Measurements from ENCODE around the gene SH2D1B. TPM values are rescaled to one million over a fixed set of nuclear protein-coding genes. Genes with fewer than 3 reads are reported as not detected.
"Not testable (repeated sequence)": the region's sequence is repeated elsewhere in the genome, so short reads cannot be mapped to it uniquely, and the experiment has no call there.

SH2D1B gene
- total RNA-seq, 2 donors from 2014 or later, result not detected

DNA sequence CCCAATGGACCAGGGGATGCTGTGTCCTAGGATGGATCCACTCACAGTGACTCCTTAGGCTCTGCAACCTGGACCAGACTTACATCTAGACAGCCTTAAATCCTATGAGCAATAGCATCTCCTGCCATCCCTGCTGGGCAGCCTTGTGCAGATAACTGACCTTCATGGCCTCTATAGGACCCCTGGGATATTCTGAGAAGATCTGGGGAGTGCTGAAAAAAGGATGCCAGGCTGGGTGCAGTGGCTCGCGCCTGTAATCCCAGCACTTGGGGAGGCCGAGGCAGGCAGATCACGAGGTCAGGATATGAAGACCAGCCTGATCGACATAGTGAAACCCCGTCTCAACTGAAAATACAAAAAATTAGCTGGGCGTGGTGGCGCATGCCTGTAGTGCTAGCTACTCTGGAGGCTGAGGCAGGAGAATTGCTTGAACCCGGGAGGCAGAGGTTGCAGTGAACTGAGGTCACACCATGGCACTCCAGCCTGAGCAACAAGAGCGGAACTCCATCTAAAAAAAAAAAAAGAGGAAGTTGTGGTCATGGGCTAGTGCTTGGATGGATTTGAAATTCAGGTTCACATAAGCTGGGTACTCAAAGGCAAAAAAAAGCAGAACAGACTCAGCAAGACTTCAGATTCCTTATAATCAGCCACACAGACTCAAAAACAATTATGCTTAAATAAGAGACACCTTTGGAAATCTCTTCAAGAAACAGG, 10.9 kb upstream of the SH2D1B start:
- no peak overlapping the region for H3K4me3 Mint-ChIP-seq
- peaks cover 3% of the 10 kb centered on the region for H3K27me3 Mint-ChIP-seq (ENCODE audit: insufficient read depth)
- Histone ChIP-seq H3K27ac (ENCODE audit: low read depth, low read length) (no peak overlapping the region), H3K27me3 (ENCODE audit: control insufficient read depth, insufficient read depth, low read length, poor library complexity, severe bottlenecking) (no peaks in the 10 kb centered on the region), H3K36me3 (ENCODE audit: control insufficient read depth, insufficient read depth, low read length) (no peaks in the 10 kb centered on the region), H3K9ac (ENCODE audit: extremely low read depth, low read length, poor library complexity, severe bottlenecking) (no peak overlapping the region), H3K4me3 (ENCODE audit: low read length) (no peak overlapping the region), H3K4me1 (ENCODE audit: control insufficient read depth, insufficient read depth, low read length) (peaks cover 7% of the 10 kb centered on the region), H3K9me3 (ENCODE audit: control insufficient read depth, low read length) (no peaks in the 10 kb centered on the region)
- peaks cover 13% of the 10 kb centered on the region for H3K4me1 Mint-ChIP-seq
- TF ChIP-seq, protein P1, sequence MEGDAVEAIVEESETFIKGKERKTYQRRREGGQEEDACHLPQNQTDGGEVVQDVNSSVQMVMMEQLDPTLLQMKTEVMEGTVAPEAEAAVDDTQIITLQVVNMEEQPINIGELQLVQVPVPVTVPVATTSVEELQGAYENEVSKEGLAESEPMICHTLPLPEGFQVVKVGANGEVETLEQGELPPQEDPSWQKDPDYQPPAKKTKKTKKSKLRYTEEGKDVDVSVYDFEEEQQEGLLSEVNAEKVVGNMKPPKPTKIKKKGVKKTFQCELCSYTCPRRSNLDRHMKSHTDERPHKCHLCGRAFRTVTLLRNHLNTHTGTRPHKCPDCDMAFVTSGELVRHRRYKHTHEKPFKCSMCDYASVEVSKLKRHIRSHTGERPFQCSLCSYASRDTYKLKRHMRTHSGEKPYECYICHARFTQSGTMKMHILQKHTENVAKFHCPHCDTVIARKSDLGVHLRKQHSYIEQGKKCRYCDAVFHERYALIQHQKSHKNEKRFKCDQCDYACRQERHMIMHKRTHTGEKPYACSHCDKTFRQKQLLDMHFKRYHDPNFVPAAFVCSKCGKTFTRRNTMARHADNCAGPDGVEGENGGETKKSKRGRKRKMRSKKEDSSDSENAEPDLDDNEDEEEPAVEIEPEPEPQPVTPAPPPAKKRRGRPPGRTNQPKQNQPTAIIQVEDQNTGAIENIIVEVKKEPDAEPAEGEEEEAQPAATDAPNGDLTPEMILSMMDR (conservative IDR thresholded peaks at IDR 0.05), result no peak
- no peak for DNase-seq
- 90 to 91% methylated on average over 10 of the region's 10 CpGs for WGBS, 2 experiments (ENCODE audit: insufficient coverage in 1 of 2, insufficient read length in 1 of 2)
- H3K9me3 Mint-ChIP-seq, result peaks cover 3% of the 10 kb centered on the region
- H3K27ac Mint-ChIP-seq, result no peak overlapping the region
- H3K36me3 Mint-ChIP-seq (ENCODE audit: low read depth), result peaks cover under 1% of the 10 kb centered on the region

- no peaks in the 10 kb centered on the region for H3K27me3 ChIP-seq (ENCODE audit: control insufficient read depth, insufficient read depth, low read length, poor library complexity, severe bottlenecking)
- Mint-ChIP-seq H3K4me3 (no peak overlapping the region), H3K27me3 (ENCODE audit: insufficient read depth) (peaks cover 3% of the 10 kb centered on the region), H3K4me1 (peaks cover 13% of the 10 kb centered on the region), H3K9me3 (peaks cover 3% of the 10 kb centered on the region), H3K27ac (no peak overlapping the region), H3K36me3 (ENCODE audit: low read depth) (peaks cover 2% of the 10 kb centered on the region)
- no peaks in the 10 kb centered on the region for H3K9me3 ChIP-seq (ENCODE audit: control insufficient read depth, low read length)
- TF ChIP-seq, protein P1 (conservative IDR thresholded peaks at IDR 0.05), result no peak
- DNase-seq, result no peak
- no peaks in the 10 kb centered on the region for H3K36me3 ChIP-seq (ENCODE audit: control insufficient read depth, insufficient read depth, low read length)
- peaks cover 7% of the 10 kb centered on the region for H3K4me1 ChIP-seq (ENCODE audit: control insufficient read depth, insufficient read depth, low read length)
- 91 to 92% methylated on average over 3 to 5 of the region's 5 CpGs for WGBS, 2 experiments (ENCODE audit: insufficient coverage in 1 of 2, insufficient read length in 1 of 2)
- no peak overlapping the region for H3K27ac ChIP-seq (ENCODE audit: low read depth, low read length)
- H3K9ac ChIP-seq (ENCODE audit: extremely low read depth, low read length, poor library complexity, severe bottlenecking), result no peak overlapping the region
- no peak overlapping the region for H3K4me3 ChIP-seq (ENCODE audit: low read length)
These were observed 9.6 kb upstream of the SH2D1B start for GRCh38 chr1:162421258-162422164.

GRCh38 chr1:162420120-162420519, 8.2 kb upstream of the SH2D1B start:
- peaks cover 8% of the 10 kb centered on the region for H3K9me3 ChIP-seq (ENCODE audit: control insufficient read depth, low read length)
- no peak overlapping the region for H3K4me3 ChIP-seq (ENCODE audit: low read length)
- no peak overlapping the region for H3K9ac ChIP-seq (ENCODE audit: extremely low read depth, low read length, poor library complexity, severe bottlenecking)
- H3K4me1 ChIP-seq (ENCODE audit: control insufficient read depth, insufficient read depth, low read length), result peaks cover 7% of the 10 kb centered on the region
- 86 to 91% methylated on average over 2 to 3 of the region's 3 CpGs for WGBS, 2 experiments (ENCODE audit: insufficient coverage in 1 of 2, insufficient read length in 1 of 2)
- TF ChIP-seq, protein P1 (conservative IDR thresholded peaks at IDR 0.05), result no peak
- Mint-ChIP-seq H3K36me3 (ENCODE audit: low read depth) (peaks cover 8% of the 10 kb centered on the region), H3K4me1 (peaks cover 13% of the 10 kb centered on the region), H3K27ac (no peak overlapping the region), H3K9me3 (peaks cover 8% of the 10 kb centered on the region), H3K27me3 (ENCODE audit: insufficient read depth) (peaks cover 3% of the 10 kb centered on the region), H3K4me3 (no peak overlapping the region)
- no peak overlapping the region for H3K27ac ChIP-seq (ENCODE audit: low read depth, low read length)
- H3K36me3 ChIP-seq (ENCODE audit: control insufficient read depth, insufficient read depth, low read length), result no peaks in the 10 kb centered on the region
- no peak for DNase-seq
- no peaks in the 10 kb centered on the region for H3K27me3 ChIP-seq (ENCODE audit: control insufficient read depth, insufficient read depth, low read length, poor library complexity, severe bottlenecking)

DNA sequence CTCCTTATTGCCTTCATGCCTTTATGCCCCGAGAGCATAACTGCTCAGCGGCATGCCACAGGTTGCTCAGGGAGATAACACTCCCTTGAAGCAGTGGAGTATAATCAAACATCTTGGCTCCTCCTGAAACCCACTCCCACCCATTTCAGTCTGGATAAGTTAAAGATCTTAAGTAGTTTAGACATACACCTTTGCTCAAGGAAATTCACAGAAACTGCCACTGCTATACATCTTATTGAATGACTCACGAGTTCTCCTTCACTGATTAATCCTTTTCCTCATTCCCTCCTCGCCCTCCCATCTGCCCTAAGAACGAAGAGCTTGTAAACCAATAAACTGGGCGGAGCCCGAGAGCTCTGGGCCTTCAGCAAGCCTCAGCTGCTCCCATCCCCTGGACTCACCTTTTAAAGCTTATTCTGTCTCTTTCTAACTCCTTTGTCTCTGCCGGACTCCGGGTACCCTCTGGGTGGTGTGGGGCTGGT, 7.6 kb upstream of the SH2D1B start:
- H3K4me3 Mint-ChIP-seq; H3K36me3 Mint-ChIP-seq (ENCODE audit: low read depth); H3K27ac ChIP-seq (ENCODE audit: low read depth, low read length); DNase-seq; H3K36me3 ChIP-seq (ENCODE audit: control insufficient read depth, insufficient read depth, low read length); H3K9ac ChIP-seq (ENCODE audit: extremely low read depth, low read length, poor library complexity, severe bottlenecking); H3K4me1 ChIP-seq (ENCODE audit: control insufficient read depth, insufficient read depth, low read length); H3K27me3 ChIP-seq (ENCODE audit: control insufficient read depth, insufficient read depth, low read length, poor library complexity, severe bottlenecking); H3K4me3 ChIP-seq (ENCODE audit: low read length); H3K27ac Mint-ChIP-seq; H3K27me3 Mint-ChIP-seq (ENCODE audit: insufficient read depth); H3K9me3 Mint-ChIP-seq: not testable (repeated sequence)
- peaks cover 13% of the 10 kb centered on the region for H3K4me1 Mint-ChIP-seq
- peaks cover 12% of the 10 kb centered on the region for H3K9me3 ChIP-seq (ENCODE audit: control insufficient read depth, low read length)
- 69 to 86% methylated on average over 5 to 9 of the region's 9 CpGs for WGBS, 2 experiments (ENCODE audit: insufficient coverage in 1 of 2, insufficient read length in 1 of 2)
